Stimulated activated CD4-positive, alpha-beta T cell treated with anti-CD3 and anti-CD28 coated beads, Interleukin-4, amount 100 ng/mL, for 4 hours (primary cell): ENCODE measurements around the gene KIRREL1.

ENCODE experiments used
- DNase-seq, 2 experiments: peaks; one replicate each; pipeline ENCODE4 v3.0.0-alpha.2; 2020

Gene KIRREL1

GRCh38 chr1:158037008-158037865 lies 43.8 kb downstream of the KIRREL1 start:
- no peak for DNase-seq

- no peak for DNase-seq
These were observed 44.5 kb downstream of the KIRREL1 start for GRCh38 chr1:158037866-158038359.

- no peak for DNase-seq
These were observed 45.3 kb downstream of the KIRREL1 start for GRCh38 chr1:158038793-158039192.

DNA sequence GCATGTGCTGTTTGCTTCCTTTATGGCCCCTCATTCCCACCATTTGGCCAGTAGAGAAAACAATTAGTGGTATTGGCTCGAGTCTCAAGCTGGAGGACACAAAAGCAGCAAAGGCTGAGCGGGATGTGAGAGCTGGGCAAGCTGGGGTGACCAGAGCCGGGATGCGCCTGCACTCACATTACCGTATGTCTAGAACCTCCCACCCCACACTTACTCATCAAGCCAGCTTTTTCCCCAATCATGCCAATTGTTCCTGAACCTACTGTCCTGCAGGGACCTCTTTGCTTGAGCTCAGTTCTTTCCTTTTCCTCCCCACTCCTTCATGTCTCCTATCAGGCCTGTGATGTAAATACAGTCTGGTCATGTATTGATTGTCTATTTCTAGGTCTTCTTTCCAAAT lies 45.9 kb downstream of the KIRREL1 start:
- no peak for DNase-seq

- DNase-seq: no peak
These were observed 46.9 kb downstream of the KIRREL1 start for GRCh38 chr1:158040323-158040722.

GRCh38 chr1:158043232-158043631 lies 49.8 kb downstream of the KIRREL1 start:
- no peak for DNase-seq

DNA sequence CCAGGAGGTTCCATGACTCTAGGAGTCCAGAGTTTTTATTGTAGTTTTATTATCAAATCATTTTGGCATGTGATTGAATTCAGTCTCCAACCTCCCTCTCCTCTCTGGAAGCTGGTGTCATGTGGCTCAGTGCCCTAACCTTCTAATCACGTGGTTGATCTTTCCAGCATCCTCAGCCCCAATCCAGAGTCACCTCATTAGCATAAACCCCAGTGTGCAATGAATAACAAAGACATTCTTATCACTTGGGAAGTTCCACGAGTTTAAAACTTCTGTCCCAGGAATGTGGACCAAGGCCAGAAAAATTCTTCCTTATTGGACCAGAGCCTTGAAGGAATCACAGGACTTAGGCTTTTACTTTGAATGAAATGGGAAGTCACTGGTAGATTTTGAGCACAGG lies 52.2 kb downstream of the KIRREL1 start:
- no peak for DNase-seq

DNA sequence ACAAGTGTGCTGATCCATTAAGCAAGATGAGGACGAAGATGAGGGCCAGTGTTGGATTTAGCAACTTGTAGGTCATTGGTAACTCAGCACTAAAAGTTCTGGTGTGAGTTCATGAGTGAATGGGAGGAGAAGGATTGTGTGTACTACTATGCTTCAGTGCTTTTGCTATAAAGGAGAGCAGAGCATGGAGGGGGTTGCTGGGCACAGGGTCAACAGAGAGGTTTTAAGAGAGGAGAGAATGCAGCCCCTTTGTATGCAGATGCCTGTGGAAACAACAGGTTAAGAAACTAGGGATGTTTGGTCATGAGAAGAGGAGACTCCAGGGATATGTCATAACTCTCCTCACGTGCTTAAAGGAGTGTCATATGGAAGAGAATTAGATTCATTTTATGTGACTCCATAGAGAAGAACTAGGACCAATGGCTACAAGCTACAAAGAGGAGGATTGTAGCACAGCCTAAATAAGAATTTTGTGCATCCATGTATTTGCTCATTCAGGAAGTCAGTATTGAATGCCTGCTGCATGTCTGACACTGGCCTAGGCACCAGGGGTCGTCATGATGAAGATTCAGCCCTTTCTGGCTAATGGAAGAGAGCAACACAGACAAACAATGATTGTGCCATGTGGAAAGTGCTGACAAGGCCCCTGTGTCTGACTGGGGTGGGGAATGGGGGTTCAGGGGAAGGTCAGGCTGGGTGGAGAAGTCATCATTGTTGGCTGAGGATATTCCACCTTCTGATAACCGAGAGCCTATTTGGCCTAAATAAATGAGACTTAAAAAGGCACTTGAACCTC lies 53.5 kb downstream of the KIRREL1 start:
- DNase-seq: no peak

DNA sequence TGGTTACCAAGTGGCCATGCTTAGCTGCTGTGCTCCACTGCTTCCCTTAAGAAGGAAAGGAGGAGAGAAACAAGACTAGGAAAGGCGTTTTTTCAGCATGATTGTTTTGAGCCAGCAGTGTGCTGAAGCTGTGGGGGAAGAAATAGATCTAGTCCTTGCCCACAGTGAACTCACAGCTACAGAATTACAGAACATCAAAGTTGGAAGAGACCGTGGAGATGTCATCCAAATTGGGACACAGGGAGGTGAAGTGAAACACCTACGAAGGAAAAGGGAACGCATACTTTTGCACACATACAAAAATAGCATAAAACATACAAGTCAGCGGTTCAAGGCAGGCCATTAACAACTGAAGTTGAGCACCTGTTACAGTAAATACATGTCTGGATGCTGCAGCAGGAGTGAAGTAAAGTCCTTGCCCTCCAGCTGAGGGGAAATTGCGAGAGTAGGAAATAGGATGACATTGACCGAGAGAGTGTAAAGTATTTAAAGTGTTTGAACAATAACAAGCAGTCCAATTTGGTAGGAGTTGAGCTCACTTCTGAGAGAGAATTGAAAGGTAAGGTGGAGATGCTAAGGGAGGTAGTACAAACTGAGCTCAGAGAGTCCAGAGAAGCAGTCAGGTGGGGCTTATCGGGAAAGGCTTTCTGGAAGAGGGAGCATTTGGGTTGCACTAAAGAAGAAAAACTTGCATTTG lies 55.1 kb downstream of the KIRREL1 start:
- no peak for DNase-seq

DNA sequence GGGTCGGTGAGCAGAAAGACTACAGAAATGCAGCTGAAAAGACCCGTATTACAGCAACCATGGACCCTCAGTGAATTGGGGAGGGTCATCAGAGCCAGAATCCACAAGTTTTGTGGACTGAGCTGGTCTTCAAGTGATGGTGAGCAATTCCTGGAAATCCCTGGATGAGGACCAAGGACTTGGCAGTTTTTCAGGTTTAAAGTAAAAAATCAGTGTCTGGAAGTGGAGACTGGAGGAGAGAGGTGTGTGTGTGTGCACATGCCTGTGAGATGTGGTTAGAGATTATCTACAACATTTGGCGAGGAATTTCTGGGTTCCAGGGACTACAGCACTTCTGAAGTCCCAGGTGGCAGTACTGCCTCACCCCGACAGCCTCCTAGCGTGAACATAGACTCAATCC lies 56.4 kb downstream of the KIRREL1 start:
- DNase-seq: no peak

- no peak for DNase-seq
These were observed 59.8 kb downstream of the KIRREL1 start for GRCh38 chr1:158053276-158053675.

GRCh38 chr1:158054721-158055120 lies 61.3 kb downstream of the KIRREL1 start:
- DNase-seq: no peak

DNA sequence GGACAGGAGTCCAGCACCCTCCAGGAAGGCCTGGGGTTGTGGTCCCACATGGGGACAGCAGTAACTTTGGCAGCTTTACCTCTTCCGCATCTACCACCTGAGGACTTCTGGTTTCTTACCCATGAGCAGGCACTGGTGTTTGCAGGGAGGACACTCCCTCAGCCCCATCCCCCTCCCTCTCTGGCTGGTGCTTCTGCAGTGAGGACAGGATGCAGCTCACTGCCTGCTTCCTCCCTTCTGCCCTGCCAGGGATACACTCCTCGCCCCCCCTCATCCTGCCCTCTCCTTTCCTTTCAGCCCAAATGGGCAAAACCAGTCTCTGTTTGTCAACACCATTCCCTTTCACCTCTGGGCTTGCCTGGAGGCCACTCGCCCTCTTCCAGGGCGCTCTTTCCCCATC lies 62.4 kb downstream of the KIRREL1 start:
- no peak for DNase-seq

DNA sequence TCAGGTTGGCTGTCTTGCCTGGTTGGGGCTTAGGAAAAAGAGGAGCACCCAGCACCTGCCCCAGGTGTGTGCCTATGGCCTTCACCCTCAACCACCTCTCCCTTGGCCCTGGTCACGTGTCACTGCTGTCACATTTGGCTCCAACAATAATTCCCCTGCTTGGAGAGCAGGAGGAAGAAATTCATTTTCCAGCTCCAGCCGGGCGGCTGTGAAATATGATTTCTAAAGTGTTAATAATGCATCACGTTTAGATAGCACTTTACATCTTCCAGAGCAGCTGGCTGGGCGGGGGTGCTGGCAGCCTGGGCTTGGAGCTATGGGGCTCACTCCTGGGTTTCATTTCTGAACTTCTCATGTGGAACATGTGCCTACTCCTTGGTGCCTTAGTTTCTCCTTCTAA lies 63.1 kb downstream of the KIRREL1 start:
- DNase-seq: no peak

DNA sequence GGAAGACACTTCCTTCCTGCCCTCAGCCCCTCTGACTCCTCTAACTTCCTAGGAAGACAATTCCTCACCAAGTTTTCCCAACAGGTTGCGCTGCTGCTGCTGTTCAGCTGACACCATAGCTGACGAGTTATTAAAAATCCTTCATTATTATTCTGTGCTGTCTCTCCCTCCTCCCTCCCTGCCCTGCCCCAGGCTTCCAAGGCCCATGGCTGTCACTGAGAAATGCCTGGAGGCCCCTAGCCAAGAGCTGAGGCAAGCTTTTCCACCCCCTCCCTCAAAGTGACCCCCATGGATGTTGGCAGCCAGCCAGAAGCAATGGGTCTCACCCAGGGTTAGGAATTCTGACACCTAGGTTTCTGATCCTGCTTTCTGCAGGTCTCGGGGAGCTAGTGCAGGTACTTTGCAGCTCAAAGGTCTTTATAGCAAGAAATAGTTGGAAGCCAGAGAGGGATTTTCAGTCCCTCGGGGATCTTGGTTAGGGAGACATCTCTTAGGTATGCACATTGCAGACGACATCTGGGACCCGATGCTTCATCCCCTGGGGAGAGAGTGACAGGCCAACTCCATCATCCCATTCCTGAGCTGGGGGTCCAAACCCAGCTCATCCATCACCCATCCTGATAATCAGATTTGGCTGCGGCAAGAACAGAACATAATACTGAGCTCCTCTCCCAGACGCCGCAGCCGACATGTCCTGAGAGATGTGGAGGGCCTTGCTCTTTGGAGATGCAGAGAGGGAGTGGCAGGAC lies 65.0 kb downstream of the KIRREL1 start:
- no peak for DNase-seq

GRCh38 chr1:158059984-158060383 lies 66.5 kb downstream of the KIRREL1 start:
- DNase-seq: no peak

DNA sequence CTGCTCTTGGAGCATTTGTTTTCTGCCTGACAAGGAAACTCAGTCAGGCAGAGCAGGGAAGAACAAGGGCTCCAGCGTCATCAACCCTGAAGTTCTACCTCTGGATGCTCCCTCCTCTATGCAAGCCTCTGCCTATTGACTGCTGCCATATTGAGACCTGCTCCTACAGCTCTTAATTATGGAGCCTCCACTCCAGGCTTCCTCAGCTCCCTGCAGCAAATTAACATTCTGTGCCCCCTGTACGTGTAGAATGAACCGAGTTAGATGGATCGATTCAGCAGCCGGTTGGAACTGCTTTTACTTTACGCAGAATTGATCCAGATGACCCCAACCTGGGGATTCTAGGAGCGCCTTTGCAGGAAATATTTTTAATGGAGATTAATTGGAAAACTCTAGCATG lies 68.7 kb downstream of the KIRREL1 start:
- no peak for DNase-seq

GRCh38 chr1:158067662-158068061 lies 74.2 kb downstream of the KIRREL1 start:
- no peak for DNase-seq

GRCh38 chr1:158068918-158069317 lies 75.5 kb downstream of the KIRREL1 start:
- DNase-seq: no peak

DNA sequence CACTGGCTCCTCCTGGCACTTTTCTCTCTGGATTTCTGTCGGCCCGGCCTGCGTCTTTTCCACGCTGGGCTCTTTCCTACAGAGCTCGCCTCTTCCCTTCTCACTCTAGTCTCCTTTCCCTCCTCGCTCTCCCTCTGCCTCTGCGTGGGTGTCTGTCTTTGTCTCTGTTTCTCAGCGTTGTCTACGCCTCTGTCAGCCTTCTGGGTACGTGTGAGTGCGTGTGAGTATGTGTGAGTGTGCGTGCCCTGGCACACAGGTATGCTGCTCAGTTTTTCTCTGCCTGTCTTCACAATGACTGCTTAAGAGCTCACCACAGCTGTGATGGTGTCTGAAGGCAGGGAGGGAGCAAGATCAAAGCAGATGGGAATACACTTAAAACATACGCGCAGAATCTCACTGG lies 77.7 kb downstream of the KIRREL1 start:
- DNase-seq: no peak

DNA sequence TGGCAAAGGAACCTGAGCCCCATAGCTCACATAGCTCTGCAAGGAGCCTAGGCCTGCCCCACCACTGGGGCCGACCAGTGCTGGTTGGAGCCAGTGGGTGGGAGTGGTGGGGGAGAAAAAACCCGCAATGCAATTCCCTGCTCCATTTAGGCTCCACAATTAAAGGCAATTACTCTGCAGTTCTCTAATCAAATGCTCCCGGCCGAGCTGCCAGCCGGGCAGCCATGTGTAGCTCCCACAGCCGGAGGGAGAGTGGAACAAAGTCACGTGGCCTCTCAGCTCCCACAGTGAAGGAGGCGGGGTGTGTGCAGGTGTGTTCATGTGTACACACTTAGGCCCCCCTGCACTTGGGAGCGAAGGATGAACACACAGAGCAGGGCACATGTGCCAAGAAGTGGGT lies 81.6 kb downstream of the KIRREL1 start:
- DNase-seq: no peak

GRCh38 chr1:158076441-158076840 lies 83.0 kb downstream of the KIRREL1 start:
- no peak for DNase-seq
